HG03025 (cell line): ENCODE data around the gene TTC32.
"Not testable (repeated sequence)": the region's sequence is repeated elsewhere in the genome, so short reads cannot be mapped to it uniquely, and the experiment has no call there.

Experiments used
- ATAC-seq: cut with Tn5 transposase; IDR thresholded peaks from one replicate; pipeline ENCODE4 v1.9.1; 2021; ENCODE audit warnings: mild to moderate bottlenecking, moderate library complexity; ENCODE audit not compliant: unreplicated experiment, low FRiP score

Gene TTC32

GRCh38 chr2:19899985-19900930, 1.5 kb downstream of the TTC32 start:
- ATAC-seq: peak; percentile 26

- ATAC-seq: no peak
Observed at GRCh38 chr2:19898592-19899329, 3.0 kb downstream of the TTC32 start.

- no peak for ATAC-seq
Observed at GRCh38 chr2:19897623-19898245, 4.0 kb downstream of the TTC32 start.

GRCh38 chr2:19895535-19895934, 6.2 kb downstream of the TTC32 start:
- no peak for ATAC-seq

- peak; percentile 16 for ATAC-seq
Observed at GRCh38 chr2:19894134-19894792, 7.5 kb downstream of the TTC32 start.

- peak; percentile 70 for ATAC-seq
Observed at GRCh38 chr2:19893520-19894133, 8.2 kb downstream of the TTC32 start.

GRCh38 chr2:19891971-19892370, 9.8 kb downstream of the TTC32 start:
- not testable (repeated sequence) for ATAC-seq

- no peak for ATAC-seq
Observed at GRCh38 chr2:19890104-19890503, 11.7 kb downstream of the TTC32 start.

GRCh38 chr2:19888831-19889230, 13.0 kb downstream of the TTC32 start:
- no peak for ATAC-seq

- ATAC-seq: no peak
Observed at GRCh38 chr2:19887510-19887909, 14.3 kb downstream of the TTC32 start.

- no peak for ATAC-seq
Observed at GRCh38 chr2:19886261-19886660, 15.5 kb downstream of the TTC32 start.

- no peak for ATAC-seq
Observed at GRCh38 chr2:19885791-19886190, 16.0 kb downstream of the TTC32 start.

- ATAC-seq: no peak
Observed at GRCh38 chr2:19883971-19884720, 17.6 kb downstream of the TTC32 start.

GRCh38 chr2:19883486-19883885, 18.3 kb downstream of the TTC32 start:
- ATAC-seq: no peak

GRCh38 chr2:19882286-19882685, 19.5 kb downstream of the TTC32 start:
- no peak for ATAC-seq

- no peak for ATAC-seq
Observed at GRCh38 chr2:19881908-19882265, 19.9 kb downstream of the TTC32 start.

GRCh38 chr2:19881221-19881907, 20.4 kb downstream of the TTC32 start:
- ATAC-seq: no peak

- ATAC-seq: not testable (repeated sequence)
Observed at GRCh38 chr2:19880191-19880590, 21.6 kb downstream of the TTC32 start.

- no peak for ATAC-seq
Observed at GRCh38 chr2:19879120-19879519, 22.7 kb downstream of the TTC32 start.
